Measurements from ENCODE around the gene HOXC13.

DNA sequence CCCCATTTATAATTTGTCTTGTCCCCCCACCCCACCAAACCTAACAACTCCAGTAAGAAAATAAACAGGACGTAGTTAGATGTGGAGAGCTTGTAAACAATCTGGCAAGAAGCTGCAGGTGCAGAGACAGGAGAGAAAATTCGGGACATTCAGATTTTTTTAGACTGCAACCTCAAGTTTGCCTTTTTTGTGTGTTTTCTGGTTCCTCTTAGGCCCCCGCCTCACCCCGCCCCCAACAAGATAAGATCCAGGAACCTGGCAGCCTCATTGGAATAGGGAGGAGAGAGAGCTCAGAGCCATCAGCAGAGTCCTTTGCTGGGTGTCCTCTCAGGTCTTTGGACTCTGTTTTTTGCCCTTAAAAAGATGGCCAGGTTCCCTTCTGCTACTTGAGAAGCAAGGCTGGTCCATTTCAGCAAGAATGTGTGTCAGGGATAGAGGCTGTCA lies 49.2 kb downstream of the HOXC13 start:
- TF ChIP-seq, protein P1, sequence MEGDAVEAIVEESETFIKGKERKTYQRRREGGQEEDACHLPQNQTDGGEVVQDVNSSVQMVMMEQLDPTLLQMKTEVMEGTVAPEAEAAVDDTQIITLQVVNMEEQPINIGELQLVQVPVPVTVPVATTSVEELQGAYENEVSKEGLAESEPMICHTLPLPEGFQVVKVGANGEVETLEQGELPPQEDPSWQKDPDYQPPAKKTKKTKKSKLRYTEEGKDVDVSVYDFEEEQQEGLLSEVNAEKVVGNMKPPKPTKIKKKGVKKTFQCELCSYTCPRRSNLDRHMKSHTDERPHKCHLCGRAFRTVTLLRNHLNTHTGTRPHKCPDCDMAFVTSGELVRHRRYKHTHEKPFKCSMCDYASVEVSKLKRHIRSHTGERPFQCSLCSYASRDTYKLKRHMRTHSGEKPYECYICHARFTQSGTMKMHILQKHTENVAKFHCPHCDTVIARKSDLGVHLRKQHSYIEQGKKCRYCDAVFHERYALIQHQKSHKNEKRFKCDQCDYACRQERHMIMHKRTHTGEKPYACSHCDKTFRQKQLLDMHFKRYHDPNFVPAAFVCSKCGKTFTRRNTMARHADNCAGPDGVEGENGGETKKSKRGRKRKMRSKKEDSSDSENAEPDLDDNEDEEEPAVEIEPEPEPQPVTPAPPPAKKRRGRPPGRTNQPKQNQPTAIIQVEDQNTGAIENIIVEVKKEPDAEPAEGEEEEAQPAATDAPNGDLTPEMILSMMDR (IDR thresholded peaks at IDR 0.05) = no peak
- TF ChIP-seq POLR2A (IDR thresholded peaks at IDR 0.05) = no peak
